ENCODE measurements around the gene THRAP3.

THRAP3 gene

DNA sequence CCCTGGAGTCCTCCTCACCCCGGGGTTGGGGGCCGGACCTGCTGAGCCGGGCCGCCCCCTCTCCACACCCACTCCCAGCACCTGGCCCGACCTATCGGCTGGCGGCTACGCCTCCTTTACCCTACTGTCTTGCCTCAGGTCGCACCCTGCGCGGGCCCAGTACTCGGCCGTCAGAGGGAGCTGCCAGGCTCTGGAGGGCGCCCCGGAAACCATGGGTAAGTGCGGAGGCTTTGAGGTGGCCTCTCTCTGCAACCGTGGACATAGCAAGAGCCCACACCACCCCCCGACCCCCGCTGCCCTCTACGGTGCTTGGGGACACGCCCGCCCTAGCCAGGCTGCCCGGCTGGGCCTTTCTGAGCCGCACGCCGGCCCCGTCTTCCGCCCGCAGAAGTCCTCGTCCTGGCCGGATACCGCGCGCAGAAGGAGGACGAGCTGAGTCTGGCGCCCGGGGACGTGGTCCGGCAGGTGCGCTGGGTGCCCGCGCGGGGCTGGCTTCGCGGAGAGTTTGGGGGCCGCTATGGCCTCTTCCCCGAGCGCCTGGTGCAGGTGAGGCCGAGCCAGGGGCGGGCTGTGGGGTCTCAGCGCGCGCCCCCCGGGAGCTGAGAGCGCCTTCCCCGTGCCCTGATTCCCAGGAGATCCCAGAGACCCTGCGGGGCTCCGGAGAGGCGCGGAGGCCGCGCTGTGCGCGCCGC is 82.1 kb downstream of the THRAP3 start, which contains the start of gene SH3D21:
TSS of gene SH3D21 (plus strand) at position 159 of the 692 bp plus-strand sequence. CDS start at position 212, 53 bp downstream.
- H3K4me3 Mint-ChIP-seq: peak within 1 kb of the TSS; percentile 90
- H3K4me1 Mint-ChIP-seq: peaks cover 56% of the 10 kb centered on the region
- ATAC-seq: peak; percentile 31
- peak; percentile 57 for DNase-seq
- H3K9me3 Mint-ChIP-seq: no peaks in the 10 kb centered on the region
- no peaks in the 10 kb centered on the region for H3K27me3 Mint-ChIP-seq
- H3K36me3 Mint-ChIP-seq (ENCODE audit: low read depth): peaks cover 32% of the 10 kb centered on the region
- H3K27ac Mint-ChIP-seq: peak within 1 kb of the TSS; percentile 80

GRCh38 chr1:36306902-36307456 is 82.7 kb downstream of the THRAP3 start:
- peaks cover 28% of the 10 kb centered on the region for H3K36me3 Mint-ChIP-seq (ENCODE audit: low read depth)
- DNase-seq: peak; percentile 95

GRCh38 chr1:36307601-36308330 is 83.5 kb downstream of the THRAP3 start:
- ATAC-seq (no peak), DNase-seq (no peak)
- peaks cover 20% of the 10 kb centered on the region for H3K36me3 Mint-ChIP-seq (ENCODE audit: low read depth)
- peak overlapping the region; percentile 90 for H3K4me3 Mint-ChIP-seq
- H3K9me3 Mint-ChIP-seq: no peaks in the 10 kb centered on the region
- peaks cover 42% of the 10 kb centered on the region for H3K4me1 Mint-ChIP-seq
- H3K27me3 Mint-ChIP-seq: no peaks in the 10 kb centered on the region
- H3K27ac Mint-ChIP-seq: no peak overlapping the region

More at GRCh38 chr1:36306902-36307456, 82.7 kb downstream of the THRAP3 start:
- H3K9me3 Mint-ChIP-seq: no peaks in the 10 kb centered on the region
- peaks cover 50% of the 10 kb centered on the region for H3K4me1 Mint-ChIP-seq
- peak overlapping the region; percentile 90 for H3K4me3 Mint-ChIP-seq
- H3K27ac Mint-ChIP-seq: peak overlapping the region; percentile 80
- no peaks in the 10 kb centered on the region for H3K27me3 Mint-ChIP-seq
- peak; percentile 95 for ATAC-seq

GRCh38 chr1:36309397-36309796 is 85.2 kb downstream of the THRAP3 start:
- peaks cover 29% of the 10 kb centered on the region for H3K4me1 Mint-ChIP-seq
- no peaks in the 10 kb centered on the region for H3K27me3 Mint-ChIP-seq
- peaks cover 9% of the 10 kb centered on the region for H3K36me3 Mint-ChIP-seq (ENCODE audit: low read depth)
- H3K9me3 Mint-ChIP-seq: no peaks in the 10 kb centered on the region
- no peak overlapping the region for H3K27ac Mint-ChIP-seq
- ATAC-seq: no peak
- no peak for DNase-seq
- no peak overlapping the region for H3K4me3 Mint-ChIP-seq

DNA sequence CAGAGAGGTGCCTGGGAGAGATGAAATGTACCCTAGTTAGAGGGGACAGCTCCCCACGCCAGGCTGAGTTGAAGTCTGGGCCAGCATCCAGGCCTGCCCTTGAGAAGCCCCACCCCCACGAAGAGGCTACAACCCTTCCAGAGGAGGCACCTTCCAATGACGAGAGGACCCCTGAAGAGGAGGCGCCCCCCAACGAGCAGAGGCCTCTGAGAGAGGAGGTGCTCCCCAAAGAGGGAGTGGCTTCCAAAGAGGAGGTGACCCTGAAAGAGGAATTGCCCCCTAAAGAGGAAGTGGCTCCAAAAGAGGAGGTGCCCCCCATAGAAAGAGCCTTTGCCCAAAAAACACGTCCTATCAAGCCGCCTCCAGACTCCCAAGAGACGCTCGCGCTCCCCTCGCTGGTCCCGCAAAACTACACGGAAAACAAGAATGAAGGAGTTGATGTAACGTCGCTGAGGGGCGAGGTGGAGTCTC is 96.1 kb downstream of the THRAP3 start:
- peak overlapping the region; percentile 58 for H3K4me3 Mint-ChIP-seq
- H3K9me3 Mint-ChIP-seq: no peaks in the 10 kb centered on the region
- H3K27me3 Mint-ChIP-seq: peaks cover 6% of the 10 kb centered on the region
- peaks cover 25% of the 10 kb centered on the region for H3K4me1 Mint-ChIP-seq
- ATAC-seq (no peak), DNase-seq (no peak)
- H3K27ac Mint-ChIP-seq: peak overlapping the region; percentile 49
- H3K36me3 Mint-ChIP-seq (ENCODE audit: low read depth): no peaks in the 10 kb centered on the region

- Mint-ChIP-seq H3K27ac (peak overlapping the region; percentile 49), H3K27me3 (peaks cover 8% of the 10 kb centered on the region), H3K4me3 (peak overlapping the region; percentile 58), H3K4me1 (peaks cover 25% of the 10 kb centered on the region), H3K9me3 (no peaks in the 10 kb centered on the region), H3K36me3 (ENCODE audit: low read depth) (no peaks in the 10 kb centered on the region)
- ATAC-seq: no peak
- DNase-seq: no peak
These were observed 96.5 kb downstream of the THRAP3 start for GRCh38 chr1:36320767-36321118.

DNA sequence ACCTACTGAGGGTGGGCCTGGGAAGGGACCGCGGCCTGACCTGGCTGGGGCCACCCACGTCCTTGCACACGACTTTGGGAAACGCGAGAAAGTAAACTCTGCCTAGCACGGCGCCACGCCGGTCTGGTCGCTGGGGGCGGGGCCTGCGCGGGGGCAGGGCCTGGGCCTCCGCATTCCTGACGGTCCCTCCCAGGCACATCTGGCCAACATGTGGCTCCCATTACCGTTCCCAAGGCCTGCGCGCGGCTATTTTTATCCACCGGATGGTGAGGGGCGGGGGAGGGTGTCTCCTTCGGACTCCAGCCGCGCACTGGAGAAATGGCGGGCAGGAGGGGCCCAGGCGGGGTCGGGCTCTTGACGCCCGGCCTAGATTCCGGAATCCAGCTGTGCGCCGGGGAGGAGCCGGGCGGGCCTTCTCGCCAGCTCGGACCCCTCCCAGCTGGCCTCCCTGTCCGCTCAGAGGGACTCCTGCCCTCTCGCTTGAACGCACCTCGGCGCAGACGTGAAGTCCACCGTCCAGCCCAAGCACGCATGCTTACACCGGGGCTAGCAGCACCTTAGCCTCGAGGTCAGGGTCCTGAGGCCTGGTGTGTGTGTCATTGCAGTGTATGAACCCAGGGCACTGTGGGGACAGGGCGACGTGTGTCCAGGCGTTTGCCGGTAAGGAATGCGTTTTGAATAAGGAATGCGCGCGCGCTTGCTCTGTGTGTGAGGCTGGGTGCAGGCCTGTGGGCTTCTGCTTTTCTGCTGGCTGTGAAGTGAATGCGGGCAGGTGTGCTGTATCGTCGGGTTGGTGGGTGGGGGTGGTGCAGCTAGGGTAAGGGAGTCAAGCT is 97.1 kb downstream of the THRAP3 start:
- Mint-ChIP-seq H3K27ac (no peak overlapping the region), H3K9me3 (no peaks in the 10 kb centered on the region), H3K36me3 (ENCODE audit: low read depth) (no peaks in the 10 kb centered on the region), H3K27me3 (peaks cover 11% of the 10 kb centered on the region), H3K4me1 (peaks cover 25% of the 10 kb centered on the region), H3K4me3 (peak overlapping the region; percentile 58)
- ATAC-seq (no peak), DNase-seq (peak; percentile 55)

GRCh38 chr1:36322041-36322785 is 98.0 kb downstream of the THRAP3 start:
- no peak for DNase-seq
- Mint-ChIP-seq H3K4me3 (peak overlapping the region; percentile 71), H3K9me3 (no peaks in the 10 kb centered on the region), H3K4me1 (peaks cover 28% of the 10 kb centered on the region), H3K36me3 (ENCODE audit: low read depth) (no peaks in the 10 kb centered on the region), H3K27me3 (peaks cover 12% of the 10 kb centered on the region), H3K27ac (no peak overlapping the region)
- no peak for ATAC-seq

DNA sequence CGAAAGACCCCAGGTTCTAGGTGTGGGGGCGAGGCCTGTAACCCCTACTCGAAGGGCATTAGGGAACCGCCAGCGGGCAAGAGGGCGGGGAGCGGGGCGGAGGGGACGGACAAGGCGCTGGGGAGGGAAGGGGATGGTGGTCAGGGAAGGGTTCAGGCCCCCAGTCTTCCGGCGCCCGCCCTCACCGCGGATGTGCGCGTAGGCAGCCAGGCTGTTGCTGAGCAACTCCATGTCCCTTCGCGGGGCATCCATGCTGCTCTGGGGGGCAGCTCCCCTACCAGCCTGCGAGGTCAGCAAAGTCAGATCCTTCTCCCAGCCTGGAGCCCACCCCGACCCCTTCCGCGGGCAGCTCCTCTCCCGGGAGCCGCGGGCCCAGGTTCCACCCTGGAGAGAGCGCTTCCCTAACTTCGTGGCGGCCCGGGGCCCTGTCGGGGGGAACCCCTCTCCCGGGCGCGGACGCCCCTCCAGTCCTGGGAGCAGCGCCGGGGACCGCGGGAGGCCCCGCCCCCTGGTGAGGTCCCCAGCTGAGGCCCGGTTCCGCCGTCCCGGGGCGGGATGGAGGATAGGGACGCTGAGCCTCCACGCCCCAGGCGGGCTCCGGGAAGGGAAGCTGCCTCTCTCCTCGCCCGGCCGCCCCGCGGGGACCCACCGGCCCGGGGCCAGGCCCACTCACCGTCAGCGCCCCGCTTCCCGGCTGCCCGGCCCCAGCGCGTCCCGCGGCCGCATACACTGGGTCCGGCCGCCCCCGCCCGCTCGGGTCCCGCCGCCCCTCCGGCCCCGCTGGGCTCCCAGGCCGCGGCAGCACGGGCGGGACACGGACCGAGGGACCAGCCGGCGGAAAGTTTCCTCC is 98.8 kb downstream of the THRAP3 start:
- Mint-ChIP-seq H3K9me3 (no peaks in the 10 kb centered on the region), H3K27me3 (peaks cover 12% of the 10 kb centered on the region), H3K27ac (no peak overlapping the region), H3K4me3 (peak overlapping the region; percentile 71), H3K4me1 (peaks cover 30% of the 10 kb centered on the region), H3K36me3 (ENCODE audit: low read depth) (no peaks in the 10 kb centered on the region)
- DNase-seq: peak; percentile 65
- peak; percentile 44 for ATAC-seq

GRCh38 chr1:36323636-36324352 is 99.6 kb downstream of the THRAP3 start, which contains the start of gene EVA1B:
Gene EVA1B (minus strand): TSS chr1:36323645. CDS start chr1:36323037, 608 bp downstream.
- Mint-ChIP-seq H3K4me3 (peak within 1 kb of the TSS; percentile 71), H3K36me3 (ENCODE audit: low read depth) (no peaks in the 10 kb centered on the region), H3K4me1 (peaks cover 30% of the 10 kb centered on the region), H3K9me3 (no peaks in the 10 kb centered on the region), H3K27ac (no peak within 1 kb of the TSS), H3K27me3 (peaks cover 12% of the 10 kb centered on the region)
- peak; percentile 53 for DNase-seq
- peak; percentile 41 for ATAC-seq

GRCh38 chr1:36324353-36324703 is 100.1 kb downstream of the THRAP3 start:
- Mint-ChIP-seq H3K27ac (no peak overlapping the region), H3K4me3 (peak overlapping the region; percentile 71), H3K27me3 (peaks cover 12% of the 10 kb centered on the region), H3K9me3 (no peaks in the 10 kb centered on the region), H3K4me1 (peaks cover 30% of the 10 kb centered on the region), H3K36me3 (ENCODE audit: low read depth) (no peaks in the 10 kb centered on the region)
- DNase-seq: no peak
- no peak for ATAC-seq

DNA sequence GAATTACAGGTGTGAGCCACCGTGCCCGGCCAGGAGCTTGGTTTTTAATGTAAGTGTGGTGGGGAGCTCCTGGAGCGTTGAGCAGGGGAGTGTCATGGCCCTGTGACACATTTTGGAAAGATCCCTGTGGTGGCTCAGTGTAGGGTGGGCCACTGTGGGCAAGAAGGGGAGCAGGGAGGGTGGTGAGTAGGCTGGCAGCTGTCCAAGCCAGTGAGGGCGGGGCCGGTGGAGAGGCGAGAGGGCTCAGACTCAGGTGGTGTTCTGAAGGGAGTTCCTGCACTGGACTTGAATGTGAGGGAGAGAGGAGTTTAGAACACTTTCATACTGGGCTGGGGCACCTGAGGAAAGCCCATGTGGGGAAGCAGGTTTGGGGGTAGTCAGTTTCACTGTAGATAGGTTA is 102.3 kb downstream of the THRAP3 start:
- peak; percentile 35 for DNase-seq
- H3K36me3 Mint-ChIP-seq (ENCODE audit: low read depth): no peaks in the 10 kb centered on the region
- no peak overlapping the region for H3K27ac Mint-ChIP-seq
- ATAC-seq: no peak
- peaks cover 9% of the 10 kb centered on the region for H3K27me3 Mint-ChIP-seq
- peaks cover 23% of the 10 kb centered on the region for H3K4me1 Mint-ChIP-seq
- H3K9me3 Mint-ChIP-seq: no peaks in the 10 kb centered on the region
- H3K4me3 Mint-ChIP-seq: no peak overlapping the region
